ENCODE measurements around the gene INSL3. TPM values are rescaled to one million over a fixed set of nuclear protein-coding genes. Genes with fewer than 3 reads are reported as not detected.

INSL3 gene
- total RNA-seq, 1 experiment from 2014 or later = 0.57 TPM

DNA sequence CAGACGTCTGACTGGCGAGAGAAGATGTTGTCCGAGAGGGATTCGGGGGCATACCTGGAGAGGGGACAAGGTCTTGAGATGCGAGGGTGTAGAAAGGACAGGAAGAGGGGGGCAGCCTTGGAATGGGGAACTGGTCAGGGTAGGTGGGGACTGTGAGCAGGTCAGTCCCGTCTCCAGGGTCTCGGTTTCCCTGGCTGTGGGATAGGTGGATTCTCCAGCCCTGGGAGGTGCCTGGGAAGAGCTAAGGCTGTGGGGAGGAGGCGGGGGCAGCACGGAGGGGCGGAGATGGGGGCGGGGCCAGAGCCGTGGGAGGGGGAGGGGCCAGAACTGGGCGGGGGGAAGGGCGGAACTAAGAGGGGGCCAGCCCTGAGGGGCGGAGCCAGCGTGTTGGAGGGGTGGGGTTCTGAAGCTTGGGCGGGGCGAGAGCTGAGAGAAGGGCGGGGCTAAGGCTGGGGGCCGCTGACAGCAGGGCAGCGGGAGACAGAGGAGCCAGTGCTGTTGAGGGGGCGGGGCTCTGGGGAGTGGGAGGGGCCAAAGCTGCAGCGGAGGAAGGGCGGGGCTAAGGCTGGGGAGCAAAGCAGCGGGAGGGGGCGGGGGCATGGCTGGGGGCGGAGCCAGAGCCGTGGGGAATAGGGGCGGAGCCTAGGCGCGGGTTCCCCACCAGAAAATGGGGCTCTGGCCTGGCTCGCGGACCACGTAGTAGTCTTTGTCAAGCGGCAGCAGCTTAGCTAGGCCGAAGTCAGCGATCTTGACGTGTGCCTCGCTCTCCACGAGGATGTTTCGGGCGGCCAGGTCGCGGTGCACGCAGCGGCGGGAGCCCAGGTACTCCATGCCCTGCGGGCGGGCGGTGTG lies 9.5 kb upstream of the INSL3 start:
- DNase-seq (ENCODE audit: low read depth, low spot score) (peak; percentile 68), ATAC-seq (peak; percentile 89)
- BruUV-seq (replicated peaks) = no TSS peak
- H3K27ac ChIP-seq (ENCODE audit: low read length) = no peak overlapping the region
- peak overlapping the region; percentile 57 to 83 for H3K4me3 ChIP-seq (ENCODE audit: low read depth in 2 of 2, low read length in 2 of 2)
- H3K9me3 ChIP-seq (ENCODE audit: control insufficient read depth, insufficient read depth, low read depth, low read length) = no peaks in the 10 kb centered on the region
- no peaks in the 10 kb centered on the region for H3K4me1 ChIP-seq (ENCODE audit: control insufficient read depth, insufficient read depth, low read length)
- H3K27me3 ChIP-seq (ENCODE audit: control insufficient read depth, insufficient read depth, low read length) = no peaks in the 10 kb centered on the region
- POLR2A ChIA-PET = interaction anchor here (0.7 kb wide), 1 partner anchor 29 kb away, joined by 5 read pairs; no protein-coding TSS in a partner anchor
- intact Hi-C loops (cut with micrococcal nuclease; ENCODE audit: unreplicated experiment) = no loop called here
- H3K36me3 ChIP-seq (ENCODE audit: control insufficient read depth, insufficient read depth, low read length) = no peaks in the 10 kb centered on the region
- in situ Hi-C loops (cut with HindIII; ENCODE audit: low pct_unique_long_range_greater_than_20kb, low sequenced_read_pairs) = no loop called here
- CTCF ChIA-PET = interaction anchor here (0.6 to 0.7 kb wide), 2 partner anchors 48 to 56 kb away, joined by 3 to 4 read pairs; no protein-coding TSS in a partner anchor
- TF ChIP-seq SIN3A (IDR thresholded peaks at IDR 0.05; ENCODE audit: borderline replicate concordance, insufficient read depth, low read depth, low read length) (no peak), POLR2AphosphoS5 (IDR thresholded peaks at IDR 0.05; ENCODE audit: low read depth, low read length) (no peak), TCF7L2 (IDR thresholded peaks at IDR 0.05; ENCODE audit: low read depth, low read length) (no peak)
- TF ChIP-seq, protein P1, sequence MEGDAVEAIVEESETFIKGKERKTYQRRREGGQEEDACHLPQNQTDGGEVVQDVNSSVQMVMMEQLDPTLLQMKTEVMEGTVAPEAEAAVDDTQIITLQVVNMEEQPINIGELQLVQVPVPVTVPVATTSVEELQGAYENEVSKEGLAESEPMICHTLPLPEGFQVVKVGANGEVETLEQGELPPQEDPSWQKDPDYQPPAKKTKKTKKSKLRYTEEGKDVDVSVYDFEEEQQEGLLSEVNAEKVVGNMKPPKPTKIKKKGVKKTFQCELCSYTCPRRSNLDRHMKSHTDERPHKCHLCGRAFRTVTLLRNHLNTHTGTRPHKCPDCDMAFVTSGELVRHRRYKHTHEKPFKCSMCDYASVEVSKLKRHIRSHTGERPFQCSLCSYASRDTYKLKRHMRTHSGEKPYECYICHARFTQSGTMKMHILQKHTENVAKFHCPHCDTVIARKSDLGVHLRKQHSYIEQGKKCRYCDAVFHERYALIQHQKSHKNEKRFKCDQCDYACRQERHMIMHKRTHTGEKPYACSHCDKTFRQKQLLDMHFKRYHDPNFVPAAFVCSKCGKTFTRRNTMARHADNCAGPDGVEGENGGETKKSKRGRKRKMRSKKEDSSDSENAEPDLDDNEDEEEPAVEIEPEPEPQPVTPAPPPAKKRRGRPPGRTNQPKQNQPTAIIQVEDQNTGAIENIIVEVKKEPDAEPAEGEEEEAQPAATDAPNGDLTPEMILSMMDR (IDR thresholded peaks at IDR 0.05) = no peak
- TF ChIP-seq, protein P2, sequence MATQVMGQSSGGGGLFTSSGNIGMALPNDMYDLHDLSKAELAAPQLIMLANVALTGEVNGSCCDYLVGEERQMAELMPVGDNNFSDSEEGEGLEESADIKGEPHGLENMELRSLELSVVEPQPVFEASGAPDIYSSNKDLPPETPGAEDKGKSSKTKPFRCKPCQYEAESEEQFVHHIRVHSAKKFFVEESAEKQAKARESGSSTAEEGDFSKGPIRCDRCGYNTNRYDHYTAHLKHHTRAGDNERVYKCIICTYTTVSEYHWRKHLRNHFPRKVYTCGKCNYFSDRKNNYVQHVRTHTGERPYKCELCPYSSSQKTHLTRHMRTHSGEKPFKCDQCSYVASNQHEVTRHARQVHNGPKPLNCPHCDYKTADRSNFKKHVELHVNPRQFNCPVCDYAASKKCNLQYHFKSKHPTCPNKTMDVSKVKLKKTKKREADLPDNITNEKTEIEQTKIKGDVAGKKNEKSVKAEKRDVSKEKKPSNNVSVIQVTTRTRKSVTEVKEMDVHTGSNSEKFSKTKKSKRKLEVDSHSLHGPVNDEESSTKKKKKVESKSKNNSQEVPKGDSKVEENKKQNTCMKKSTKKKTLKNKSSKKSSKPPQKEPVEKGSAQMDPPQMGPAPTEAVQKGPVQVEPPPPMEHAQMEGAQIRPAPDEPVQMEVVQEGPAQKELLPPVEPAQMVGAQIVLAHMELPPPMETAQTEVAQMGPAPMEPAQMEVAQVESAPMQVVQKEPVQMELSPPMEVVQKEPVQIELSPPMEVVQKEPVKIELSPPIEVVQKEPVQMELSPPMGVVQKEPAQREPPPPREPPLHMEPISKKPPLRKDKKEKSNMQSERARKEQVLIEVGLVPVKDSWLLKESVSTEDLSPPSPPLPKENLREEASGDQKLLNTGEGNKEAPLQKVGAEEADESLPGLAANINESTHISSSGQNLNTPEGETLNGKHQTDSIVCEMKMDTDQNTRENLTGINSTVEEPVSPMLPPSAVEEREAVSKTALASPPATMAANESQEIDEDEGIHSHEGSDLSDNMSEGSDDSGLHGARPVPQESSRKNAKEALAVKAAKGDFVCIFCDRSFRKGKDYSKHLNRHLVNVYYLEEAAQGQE (IDR thresholded peaks at IDR 0.05; ENCODE audit: insufficient read depth in 1 of 2, low read depth in 2 of 2, low read length in 1 of 2) = no peak

DNA sequence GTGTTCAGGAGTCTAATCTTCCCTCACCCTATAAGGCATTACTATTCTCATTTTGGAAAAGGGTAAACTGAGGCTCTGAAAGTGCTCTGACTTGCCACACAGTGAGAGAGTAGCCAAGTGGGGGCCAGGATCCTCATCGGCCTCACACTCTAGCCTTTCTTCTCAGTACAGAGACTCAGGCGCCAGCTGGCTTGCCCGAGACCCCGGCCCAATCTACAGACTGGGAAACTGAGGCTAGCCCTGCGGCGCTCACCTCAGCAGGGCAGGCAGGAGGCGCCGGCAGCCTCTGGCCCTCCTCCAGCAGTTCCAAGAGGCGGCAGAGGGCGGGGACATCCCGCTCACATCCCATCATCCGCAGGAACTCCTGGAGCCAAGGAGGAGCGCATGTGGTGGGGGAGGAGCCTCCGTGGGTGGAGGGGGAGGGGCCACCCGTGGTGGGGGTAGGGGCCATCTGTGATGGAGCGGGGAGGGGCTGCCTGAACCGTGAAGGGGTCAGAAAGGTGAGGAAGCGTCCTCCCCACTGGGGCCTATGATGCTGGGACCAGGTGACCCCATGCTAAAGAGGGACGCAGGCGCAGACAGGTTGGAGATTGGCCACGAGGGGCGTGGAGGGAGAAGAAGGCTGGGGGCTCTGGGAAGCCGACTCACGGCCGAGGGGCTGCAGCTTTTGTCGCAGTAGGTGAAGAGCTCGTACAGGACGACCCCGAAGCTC lies 8.7 kb upstream of the INSL3 start:
- DNase-seq (ENCODE audit: low read depth, low spot score) (peak; percentile 46), ATAC-seq (peak; percentile 77)
- no peaks in the 10 kb centered on the region for H3K9me3 ChIP-seq (ENCODE audit: control insufficient read depth, insufficient read depth, low read depth, low read length)
- H3K4me3 ChIP-seq (ENCODE audit: low read depth in 2 of 2, low read length in 2 of 2) = peak overlapping the region; percentile 57 to 83
- BruUV-seq (replicated peaks) = no TSS peak
- intact Hi-C loops (cut with micrococcal nuclease; ENCODE audit: unreplicated experiment) = no loop called here
- no peaks in the 10 kb centered on the region for H3K4me1 ChIP-seq (ENCODE audit: control insufficient read depth, insufficient read depth, low read length)
- ChIA-PET CTCF (no interaction called here), POLR2A (interaction anchor here (0.7 kb wide), 1 partner anchor 29 kb away, joined by 5 read pairs; no protein-coding TSS in a partner anchor)
- no peaks in the 10 kb centered on the region for H3K36me3 ChIP-seq (ENCODE audit: control insufficient read depth, insufficient read depth, low read length)
- in situ Hi-C loops (cut with HindIII; ENCODE audit: low pct_unique_long_range_greater_than_20kb, low sequenced_read_pairs) = no loop called here
- H3K27me3 ChIP-seq (ENCODE audit: control insufficient read depth, insufficient read depth, low read length) = no peaks in the 10 kb centered on the region
- TF ChIP-seq TCF7L2 (IDR thresholded peaks at IDR 0.05; ENCODE audit: low read depth, low read length) = no peak
- TF ChIP-seq POLR2AphosphoS5 (IDR thresholded peaks at IDR 0.05; ENCODE audit: low read depth, low read length) = no peak
- TF ChIP-seq, protein P2 (IDR thresholded peaks at IDR 0.05; ENCODE audit: insufficient read depth in 1 of 2, low read depth in 2 of 2, low read length in 1 of 2) = no peak
- TF ChIP-seq SIN3A (IDR thresholded peaks at IDR 0.05; ENCODE audit: borderline replicate concordance, insufficient read depth, low read depth, low read length) = no peak
- TF ChIP-seq, protein P1 (IDR thresholded peaks at IDR 0.05) = no peak
- H3K27ac ChIP-seq (ENCODE audit: low read length) = 0 out of 2 replicates have a peak overlapping the region, but pooled peaks have one; percentile 17
